Endodermal cell (in vitro differentiated cells): Measurements from ENCODE around the gene HSD11B2. TPM values are rescaled to one million over a fixed set of nuclear protein-coding genes. Genes with fewer than 3 reads are reported as not detected.

Source experiments
- DNase-seq: peaks from one replicate; pipeline ENCODE4 v3.0.0-alpha.2; 2017
- H3K27ac ChIP-seq: 2 replicates; pipeline ENCODE4 v1.5.1; 2013; ENCODE audit warnings: mild to moderate bottlenecking, low read depth, low read length, moderate library complexity
- H3K27me3 ChIP-seq: 2 replicates; pipeline ENCODE4 v1.6.1; 2013; ENCODE audit warnings: mild to moderate bottlenecking, low read length, moderate library complexity; ENCODE audit not compliant: insufficient read depth, control insufficient read depth, poor library complexity, severe bottlenecking
- H3K36me3 ChIP-seq: 2 replicates; pipeline ENCODE4 v1.7.0; 2013; ENCODE audit warnings: mild to moderate bottlenecking, low read length, moderate library complexity; ENCODE audit not compliant: control insufficient read depth, insufficient read depth
- H3K4me1 ChIP-seq: one replicate; pipeline ENCODE4 v1.7.0; 2013; ENCODE audit warnings: low read length; ENCODE audit not compliant: control insufficient read depth, insufficient read depth
- H3K4me3 ChIP-seq: 2 replicates; pipeline ENCODE4 v1.5.1; 2013; ENCODE audit warnings: mild to moderate bottlenecking, low read length, moderate library complexity
- H3K9ac ChIP-seq: 2 replicates; pipeline ENCODE4 v1.6.1; 2013; ENCODE audit warnings: mild to moderate bottlenecking, low read length, moderate library complexity; ENCODE audit not compliant: poor library complexity, severe bottlenecking; ENCODE audit errors: extremely low read depth
- H3K9me3 ChIP-seq: 2 replicates; pipeline ENCODE4 v1.6.1; 2013; ENCODE audit warnings: mild to moderate bottlenecking, low read length, moderate library complexity; ENCODE audit not compliant: control insufficient read depth
- H3K27ac Mint-ChIP-seq: 2 replicates; pipeline ENCODE4 v1.8.0; 2020; ENCODE audit warnings: mixed read lengths
- H3K27me3 Mint-ChIP-seq: 2 replicates; pipeline ENCODE4 v1.8.0; 2021; ENCODE audit warnings: mild to moderate bottlenecking, mixed read lengths; ENCODE audit not compliant: insufficient read depth
- H3K36me3 Mint-ChIP-seq: 2 replicates; pipeline ENCODE4 v1.8.0; 2020; ENCODE audit warnings: low read depth, mixed read lengths
- H3K4me1 Mint-ChIP-seq: 2 replicates; pipeline ENCODE4 v1.8.0; 2020; ENCODE audit warnings: mixed read lengths
- H3K4me3 Mint-ChIP-seq: 2 replicates; pipeline ENCODE4 v1.8.0; 2020; ENCODE audit warnings: mild to moderate bottlenecking, moderate library complexity, mixed read lengths
- H3K9me3 Mint-ChIP-seq: 2 replicates; pipeline ENCODE4 v1.8.0; 2020; ENCODE audit warnings: mild to moderate bottlenecking, mixed read lengths
- CTCF ChIP-seq: fragments of 200-600 bp; sonication (generic); conservative IDR thresholded peaks from 2 replicates; pipeline ENCODE4 v1.5.0; 2021; ENCODE audit warnings: antibody characterized with exemption, mild to moderate bottlenecking
- WGBS, 2 experiments: methylation state at CpG; one replicate each; pipeline versions ENCODE4 v1.1.5 to v1.1.7; 2013; ENCODE audit warnings: missing lambda C conversion rate in 2 of 2, mixed read lengths in 1 of 2; ENCODE audit not compliant: insufficient coverage in 1 of 2, insufficient read length in 1 of 2; 5-methylcytosine and 5-hydroxymethylcytosine counted together
- total RNA-seq, 2 donors: library from RNA; stranded (reverse); fragmentation: NEBNext Ultra II Directional in 1 of 2; extraction: Animal tissue kit (Norgen Biotek cat#: 25700) in 1 of 2; gene quantifications; 2 replicates in 1 of 2; 3 replicates in 1 of 2; pipeline ENCODE4 v1.2.1, GENCODE V29; 2021

HSD11B2 gene
- total RNA-seq, 2 donors from 2014 or later = 10.4 to 14.7 TPM

DNA sequence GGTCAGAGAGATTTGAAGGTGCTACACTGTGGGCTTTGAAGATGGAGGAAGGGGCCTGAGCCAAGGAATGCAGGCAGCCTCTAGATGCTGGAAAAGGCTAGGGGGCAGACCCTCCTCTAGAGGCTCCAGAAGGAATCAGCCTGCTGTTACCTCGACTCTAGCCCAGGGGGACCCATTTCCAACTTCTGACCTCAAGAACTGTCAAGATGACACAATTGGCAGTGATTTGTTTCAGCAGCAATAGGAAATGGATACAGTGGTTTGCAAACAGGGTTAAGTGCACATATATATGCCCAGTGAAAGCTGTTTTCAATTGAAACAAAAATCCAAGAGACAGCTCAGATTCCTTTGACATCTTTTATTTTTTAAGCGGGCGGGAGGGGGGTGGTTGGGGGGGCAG, 11.0 kb upstream of the HSD11B2 start:
- H3K4me1 Mint-ChIP-seq = peaks cover 22% of the 10 kb centered on the region
- no peak overlapping the region for H3K9ac ChIP-seq
- H3K4me3 Mint-ChIP-seq = no peak overlapping the region
- no peak overlapping the region for H3K27ac Mint-ChIP-seq
- WGBS, 2 experiments = 71 to 97% methylated on average over 1 to 3 of the region's 3 CpGs
- H3K36me3 Mint-ChIP-seq = no peaks in the 10 kb centered on the region
- DNase-seq = no peak
- no peak overlapping the region for H3K27ac ChIP-seq
- H3K36me3 ChIP-seq = no peaks in the 10 kb centered on the region
- peak; percentile 41 for TF ChIP-seq CTCF
- H3K4me3 ChIP-seq = no peak overlapping the region
- peaks cover 3% of the 10 kb centered on the region for H3K9me3 Mint-ChIP-seq
- no peaks in the 10 kb centered on the region for H3K27me3 ChIP-seq
- peaks cover 4% of the 10 kb centered on the region for H3K27me3 Mint-ChIP-seq
- H3K9me3 ChIP-seq = no peaks in the 10 kb centered on the region
- H3K4me1 ChIP-seq = peaks cover 14% of the 10 kb centered on the region

GRCh38 chr16:67421030-67421429, 9.9 kb upstream of the HSD11B2 start:
- Mint-ChIP-seq H3K27ac (no peak overlapping the region), H3K36me3 (no peaks in the 10 kb centered on the region), H3K9me3 (peaks cover 3% of the 10 kb centered on the region), H3K4me3 (no peak overlapping the region), H3K27me3 (peaks cover 4% of the 10 kb centered on the region), H3K4me1 (peaks cover 28% of the 10 kb centered on the region)
- Histone ChIP-seq H3K27me3 (no peaks in the 10 kb centered on the region), H3K9me3 (no peaks in the 10 kb centered on the region), H3K36me3 (no peaks in the 10 kb centered on the region), H3K9ac (no peak overlapping the region), H3K4me1 (peaks cover 18% of the 10 kb centered on the region), H3K27ac (no peak overlapping the region), H3K4me3 (no peak overlapping the region)
- peak; percentile 68 for DNase-seq
- 73 to 79% methylated on average over 4 of the region's 4 CpGs for WGBS, 2 experiments
- TF ChIP-seq CTCF = no peak

DNA sequence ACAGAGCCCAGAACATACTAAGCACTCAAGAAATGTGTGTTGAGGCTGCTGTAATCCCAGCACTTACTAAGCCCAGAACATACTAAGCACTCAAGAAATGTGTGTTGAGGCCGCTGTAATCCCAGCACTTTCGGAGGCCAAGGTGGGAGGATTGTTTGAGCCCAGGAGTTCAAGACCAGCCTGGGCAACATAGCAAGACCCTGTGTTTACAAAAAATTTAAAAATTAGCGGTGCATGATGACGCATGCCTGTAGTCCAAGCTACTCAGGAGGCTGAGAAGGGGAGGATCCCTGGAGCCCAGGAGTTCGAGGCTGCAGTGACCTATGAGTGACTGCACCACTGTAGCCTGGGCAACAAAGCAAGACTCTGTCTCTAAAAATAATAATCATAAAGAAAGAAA, 7.9 kb upstream of the HSD11B2 start:
- Histone ChIP-seq H3K27ac (no peak overlapping the region), H3K36me3 (no peaks in the 10 kb centered on the region), H3K9me3 (no peaks in the 10 kb centered on the region), H3K9ac (no peak overlapping the region), H3K4me3 (no peak overlapping the region), H3K4me1 (peaks cover 18% of the 10 kb centered on the region), H3K27me3 (no peaks in the 10 kb centered on the region)
- Mint-ChIP-seq H3K9me3 (peaks cover 3% of the 10 kb centered on the region), H3K36me3 (no peaks in the 10 kb centered on the region), H3K27ac (no peak overlapping the region), H3K4me3 (no peak overlapping the region), H3K27me3 (no peaks in the 10 kb centered on the region), H3K4me1 (peaks cover 28% of the 10 kb centered on the region)
- TF ChIP-seq CTCF = no peak
- 86 to 89% methylated on average over 3 to 5 of the region's 5 CpGs for WGBS, 2 experiments
- DNase-seq = no peak
